ENCODE results near the gene NPBWR2.
A peak's percentile ranks its signal among the peaks of the same experiment; 100 is the strongest.
"Not testable (repeated sequence)": the region's sequence is repeated elsewhere in the genome, so short reads cannot be mapped to it uniquely, and the experiment has no call there.

Gene NPBWR2

DNA sequence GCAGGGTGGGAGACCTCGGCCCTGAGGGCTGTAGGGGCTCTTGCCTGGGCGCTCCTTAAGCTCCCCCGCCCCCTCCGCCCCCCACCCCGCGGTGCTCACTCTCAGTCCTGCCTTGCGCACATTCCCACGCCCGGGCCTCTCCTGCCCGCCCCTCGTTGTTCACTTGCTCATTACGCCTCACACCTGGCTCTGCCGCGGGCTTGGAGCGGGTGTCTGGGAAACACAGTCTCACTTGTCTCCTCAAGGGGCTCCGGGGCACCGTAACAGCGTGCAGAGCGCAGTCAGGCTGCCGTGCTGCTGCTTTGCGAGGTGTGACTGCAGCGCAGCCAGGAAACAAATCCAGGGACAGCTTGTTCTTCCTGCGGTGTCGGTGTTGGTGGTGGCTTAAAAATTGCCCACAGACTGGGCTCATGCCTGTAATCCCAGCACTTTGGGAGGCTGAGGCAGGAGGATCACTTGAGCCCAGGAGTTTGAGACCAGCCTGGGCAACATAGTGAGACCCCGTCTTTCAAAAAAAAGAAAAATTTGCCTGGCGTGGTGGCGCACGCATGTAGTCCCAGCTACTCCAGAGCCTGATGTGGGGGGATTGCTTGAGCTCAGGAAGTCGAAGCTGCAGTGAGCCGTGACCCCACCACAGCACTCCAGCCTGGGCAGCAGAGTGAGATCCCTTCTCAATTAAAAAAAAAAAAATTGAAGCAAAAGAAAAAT is 4.6 kb downstream of the NPBWR2 start:
- DNase-seq, result peak; percentile 76

DNA sequence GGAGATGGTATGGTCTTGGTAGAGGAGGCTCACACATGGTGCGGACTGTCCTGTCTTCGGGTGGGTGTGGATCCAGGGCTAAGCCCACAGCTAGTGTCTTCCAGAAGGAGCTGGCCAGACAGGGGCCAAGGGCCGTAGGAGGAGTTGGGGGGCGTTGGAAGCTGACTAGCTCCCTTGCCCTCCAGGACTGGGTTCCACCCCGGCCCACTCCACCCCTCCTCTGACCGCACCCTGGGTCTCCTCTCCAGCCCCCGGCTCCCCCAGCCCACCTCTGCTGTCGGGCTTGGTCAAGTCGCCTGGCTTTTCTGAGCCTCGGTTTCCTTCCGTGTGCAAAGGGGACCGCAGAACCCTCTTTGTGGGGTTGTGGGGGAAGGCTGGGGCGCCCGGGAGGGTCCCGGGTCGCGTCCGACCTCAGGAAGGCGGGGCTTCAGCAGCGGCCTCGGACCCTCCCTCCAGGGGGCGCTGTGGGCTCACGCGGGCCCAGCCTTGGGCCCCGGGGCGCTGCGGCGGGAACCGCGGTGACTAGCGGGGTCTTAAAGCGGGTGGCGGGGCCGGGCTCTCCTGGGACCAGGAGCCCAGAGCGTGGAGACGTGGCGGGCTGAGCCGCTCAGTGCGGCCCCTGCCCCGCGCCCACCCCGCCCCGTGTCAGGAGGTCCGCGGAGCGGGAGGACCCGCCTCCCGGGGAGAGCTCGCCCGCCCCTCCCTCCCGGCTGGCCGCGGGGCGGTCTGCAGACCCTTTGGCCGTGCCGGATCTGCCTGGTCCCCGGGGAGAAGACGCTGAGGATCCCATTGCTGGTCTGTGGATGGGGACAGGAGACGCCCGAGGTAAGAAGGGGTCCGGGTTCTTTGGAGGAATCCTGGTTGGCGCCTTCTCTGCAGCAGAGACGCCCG is 5.4 kb downstream of the NPBWR2 start:
- DNase-seq, result peak; percentile 69

DNA sequence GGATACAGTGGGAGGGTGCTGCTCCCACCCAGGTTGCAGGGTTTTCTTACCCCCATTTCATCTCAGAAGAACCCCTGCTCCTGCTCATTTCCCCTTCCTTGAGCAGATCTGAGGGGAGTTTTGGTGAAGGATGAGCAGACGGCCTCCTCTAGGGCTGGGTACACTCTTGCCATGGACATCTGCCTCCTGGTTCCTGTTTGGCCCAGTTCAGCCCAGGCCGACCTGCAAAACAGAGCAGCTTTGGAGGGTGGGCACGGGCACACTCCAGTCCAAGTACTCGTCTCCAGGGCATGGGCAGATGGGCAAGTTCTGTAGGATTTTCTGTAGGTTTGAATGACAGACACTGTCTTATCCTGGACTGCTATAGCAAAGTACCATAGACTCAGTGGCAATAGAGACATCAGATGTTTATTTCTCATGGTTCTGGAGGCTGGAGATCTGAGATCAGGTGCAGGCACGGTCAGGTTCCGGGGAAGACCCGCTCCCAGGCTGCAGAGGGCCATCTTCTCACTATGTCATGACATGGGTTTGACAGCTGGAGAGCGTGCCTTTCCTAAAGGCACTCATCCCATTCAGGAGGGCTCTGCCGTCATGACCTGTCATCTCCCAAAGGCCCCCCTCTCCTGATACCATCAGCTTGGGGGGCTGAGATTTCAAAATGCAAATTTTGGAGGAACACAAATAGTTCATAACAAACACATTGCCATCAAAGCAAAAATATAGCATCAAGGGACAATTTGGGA is 6.2 kb downstream of the NPBWR2 start:
- no peak for DNase-seq

DNA sequence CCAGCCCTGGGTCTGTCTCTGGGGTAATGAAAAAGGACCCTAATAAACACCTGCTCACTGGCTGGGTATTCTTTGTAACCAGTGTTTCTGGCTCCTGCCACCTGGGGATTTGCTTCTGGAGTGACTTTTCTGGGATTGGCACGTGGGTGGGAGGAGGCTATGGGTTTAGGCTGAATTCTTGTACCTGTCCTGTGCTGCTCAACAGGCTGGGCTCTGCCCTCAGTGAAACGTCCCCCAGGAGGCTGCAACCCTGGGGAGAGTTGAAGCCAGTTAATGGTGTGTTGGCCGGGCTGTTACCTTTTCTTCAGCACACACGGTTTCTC is 6.8 kb downstream of the NPBWR2 start:
- DNase-seq, result no peak

DNA sequence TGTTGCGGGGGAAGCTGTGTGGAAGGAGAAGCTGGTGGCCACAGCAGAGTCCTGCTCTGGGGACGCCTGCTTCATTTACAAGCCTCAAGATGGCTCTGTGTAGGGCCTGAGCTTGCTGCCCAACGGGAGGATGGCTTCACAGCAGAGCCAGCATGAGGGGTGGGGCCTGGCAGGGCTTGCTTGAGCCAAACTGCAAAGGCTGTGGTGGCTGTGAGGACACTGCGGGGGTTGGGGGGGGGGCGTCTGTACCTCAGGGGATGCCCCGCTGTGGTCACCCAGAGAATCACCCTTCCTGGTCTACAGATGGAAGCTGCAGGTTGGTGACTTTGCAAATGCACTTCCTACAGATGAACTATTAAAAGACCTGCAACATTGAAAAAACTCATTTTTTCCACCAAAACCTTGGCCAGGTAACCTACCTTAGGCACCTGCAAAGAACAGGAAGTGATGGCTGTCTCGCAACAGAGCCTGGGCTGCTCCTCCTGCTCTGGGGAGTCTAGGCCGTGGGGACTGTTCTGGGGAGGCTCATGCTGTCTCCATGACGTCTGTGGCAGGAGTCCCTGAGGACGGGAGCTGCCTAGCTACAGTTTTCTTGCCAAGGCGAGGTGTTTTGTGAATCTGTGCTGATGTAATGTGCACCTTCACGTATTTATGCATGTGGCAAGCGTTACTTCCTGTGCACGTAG is 7.3 kb downstream of the NPBWR2 start:
- peak; percentile 66 for DNase-seq

DNA sequence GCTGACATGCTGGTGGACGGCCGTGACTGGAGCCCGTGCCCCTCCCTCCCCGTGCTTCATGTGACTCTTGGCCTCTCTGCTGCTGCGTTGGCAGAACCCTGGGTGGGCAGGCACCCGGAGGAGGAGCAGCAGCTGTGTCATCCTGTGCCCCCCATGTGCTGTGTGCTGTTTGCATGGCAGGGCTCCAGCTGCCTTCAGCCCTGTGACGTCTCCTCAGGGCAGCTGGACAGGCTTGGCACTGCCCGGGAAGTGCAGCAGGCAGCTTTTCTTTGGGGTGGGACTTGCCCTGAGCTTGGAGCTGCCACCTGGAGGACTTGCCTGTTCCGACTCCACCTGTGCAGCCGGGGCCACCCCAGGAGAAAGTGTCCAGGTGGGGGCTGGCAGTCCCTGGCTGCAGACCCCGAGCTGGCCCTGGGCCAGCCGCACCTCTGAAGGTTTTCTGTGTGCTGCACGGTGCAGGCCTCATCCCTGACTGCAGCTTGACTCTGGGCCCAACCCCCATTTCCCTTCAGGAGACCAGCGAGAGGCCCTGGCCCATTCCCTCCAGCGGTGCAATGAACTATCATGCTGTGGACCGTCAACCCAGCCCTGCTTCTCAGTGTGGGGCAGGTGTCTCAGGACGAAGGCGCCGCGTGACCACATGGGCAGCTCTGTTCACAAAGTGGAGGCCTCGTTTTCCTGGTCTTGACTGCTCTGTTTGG is 8.1 kb downstream of the NPBWR2 start:
- peak; percentile 63 for DNase-seq

DNA sequence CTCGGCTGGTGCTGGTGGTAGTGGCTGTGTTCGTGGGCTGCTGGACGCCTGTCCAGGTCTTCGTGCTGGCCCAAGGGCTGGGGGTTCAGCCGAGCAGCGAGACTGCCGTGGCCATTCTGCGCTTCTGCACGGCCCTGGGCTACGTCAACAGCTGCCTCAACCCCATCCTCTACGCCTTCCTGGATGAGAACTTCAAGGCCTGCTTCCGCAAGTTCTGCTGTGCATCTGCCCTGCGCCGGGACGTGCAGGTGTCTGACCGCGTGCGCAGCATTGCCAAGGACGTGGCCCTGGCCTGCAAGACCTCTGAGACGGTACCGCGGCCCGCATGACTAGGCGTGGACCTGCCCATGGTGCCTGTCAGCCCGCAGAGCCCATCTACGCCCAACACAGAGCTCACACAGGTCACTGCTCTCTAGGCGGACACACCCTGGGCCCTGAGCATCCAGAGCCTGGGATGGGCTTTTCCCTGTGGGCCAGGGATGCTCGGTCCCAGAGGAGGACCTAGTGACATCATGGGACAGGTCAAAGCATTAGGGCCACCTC is 8.8 kb downstream of the NPBWR2 start:
- DNase-seq, result no peak

DNA sequence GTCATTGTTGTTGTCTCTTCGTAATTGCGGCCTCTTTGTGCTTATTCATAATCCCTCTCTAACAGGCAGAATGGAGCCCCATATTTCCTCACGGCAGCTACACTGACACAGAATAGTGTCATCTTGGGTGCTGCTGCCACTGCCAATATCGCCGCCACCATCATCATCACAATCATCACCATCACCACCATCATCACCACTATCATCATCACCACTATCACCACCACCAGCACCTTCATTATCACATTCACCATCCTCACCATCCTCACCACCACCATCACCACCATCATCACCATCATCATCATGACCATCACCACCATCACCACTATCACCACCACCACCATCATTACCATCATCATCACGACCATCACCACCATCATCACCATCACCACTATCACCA is 10.8 kb downstream of the NPBWR2 start:
- no peak for DNase-seq

DNA sequence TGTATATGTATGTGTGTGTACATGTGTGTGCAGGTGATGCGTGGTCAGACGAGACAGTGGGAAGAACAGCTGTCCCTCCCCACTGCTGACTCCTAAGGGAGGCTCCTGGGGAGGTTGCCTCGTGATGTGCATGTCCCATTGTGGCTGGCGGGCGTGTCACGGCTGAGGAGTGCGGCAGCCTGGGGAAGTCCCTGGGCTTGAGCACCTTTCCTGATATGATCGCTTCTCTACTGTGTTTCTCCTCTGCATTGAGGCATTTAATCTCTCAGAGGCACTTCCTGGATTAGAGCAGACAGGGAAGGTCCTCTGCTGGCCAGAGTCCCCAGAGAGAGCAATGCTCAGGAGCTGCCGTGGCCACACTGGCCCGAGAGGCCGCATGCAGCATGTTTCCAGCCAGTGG is 11.4 kb downstream of the NPBWR2 start:
- no peak for DNase-seq

DNA sequence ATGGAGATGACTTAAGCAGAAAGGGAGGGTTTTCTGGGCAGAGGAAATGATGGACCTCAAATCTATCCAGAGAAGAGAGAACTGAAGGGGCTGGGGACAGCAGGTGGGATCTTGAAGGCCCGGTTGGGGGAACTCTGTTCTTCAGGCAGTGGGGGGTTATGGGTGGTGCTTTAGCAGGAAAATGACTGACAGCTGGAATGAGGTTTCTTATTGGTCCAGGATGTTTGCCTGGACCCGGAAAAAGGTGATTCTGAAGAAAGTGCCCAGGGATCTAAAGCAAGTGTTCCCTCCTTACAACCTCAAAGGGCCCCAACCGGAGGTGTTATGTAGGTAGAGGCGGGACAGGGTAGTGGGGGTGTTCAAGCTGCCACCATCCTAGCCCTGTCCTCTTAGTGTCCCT is 11.9 kb downstream of the NPBWR2 start:
- DNase-seq, result no peak

DNA sequence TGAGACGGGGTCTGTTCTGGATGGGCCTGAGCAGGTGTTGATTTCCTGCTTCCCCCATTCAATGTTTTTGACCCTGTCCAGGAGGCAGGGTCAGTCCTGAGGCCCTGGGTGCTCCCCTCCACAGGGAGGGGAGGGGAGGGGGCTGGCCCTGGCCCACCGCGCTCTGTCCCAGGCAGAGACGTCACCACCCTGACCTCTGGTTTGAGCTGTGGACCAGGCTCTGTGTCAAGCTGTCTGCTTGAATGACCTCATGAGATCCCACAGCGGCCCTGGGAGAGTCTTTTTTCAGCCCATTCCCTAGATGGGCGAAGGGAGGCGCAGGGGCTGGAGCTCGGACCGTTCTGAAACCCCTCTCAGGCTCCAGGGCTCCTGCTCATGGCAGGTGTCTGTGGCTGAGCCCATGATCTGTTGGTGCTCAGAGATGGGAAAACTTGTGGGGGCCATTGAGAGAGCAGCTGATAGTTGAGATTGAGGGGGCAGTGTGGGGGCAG is 14.3 kb downstream of the NPBWR2 start:
- DNase-seq, result peak; percentile 7

DNA sequence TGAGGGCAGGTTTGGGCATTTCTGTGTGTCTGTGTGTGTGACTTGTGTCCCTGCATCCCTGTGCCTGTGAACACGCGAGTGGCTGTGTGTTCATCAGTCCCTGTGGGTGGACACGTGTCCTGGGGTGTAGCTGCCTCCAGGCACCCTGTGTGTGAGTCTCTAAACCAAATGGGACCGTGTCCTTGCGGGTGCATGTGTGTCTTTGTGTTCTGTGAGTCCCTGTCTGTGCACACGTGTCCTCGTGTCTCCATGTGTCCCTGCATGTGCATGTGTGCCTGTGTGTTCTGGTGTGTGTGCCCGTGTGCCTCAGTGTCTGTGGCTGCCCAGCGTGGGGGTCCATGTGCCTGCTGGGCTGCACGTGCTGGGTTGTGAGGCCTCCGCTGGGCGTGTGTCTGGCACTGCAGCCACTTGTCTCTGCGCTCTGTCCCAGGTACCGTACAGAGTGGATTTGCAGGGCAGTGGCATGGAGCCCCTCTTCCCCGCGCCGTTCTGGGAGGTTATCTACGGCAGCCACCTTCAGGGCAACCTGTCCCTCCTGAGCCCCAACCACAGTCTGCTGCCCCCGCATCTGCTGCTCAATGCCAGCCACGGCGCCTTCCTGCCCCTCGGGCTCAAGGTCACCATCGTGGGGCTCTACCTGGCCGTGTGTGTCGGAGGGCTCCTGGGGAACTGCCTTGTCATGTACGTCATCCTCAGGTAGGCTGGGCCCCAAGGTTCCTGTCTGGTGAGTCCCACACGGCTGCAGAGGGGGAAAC is 14.9 kb downstream of the NPBWR2 start:
- DNase-seq, result no peak

DNA sequence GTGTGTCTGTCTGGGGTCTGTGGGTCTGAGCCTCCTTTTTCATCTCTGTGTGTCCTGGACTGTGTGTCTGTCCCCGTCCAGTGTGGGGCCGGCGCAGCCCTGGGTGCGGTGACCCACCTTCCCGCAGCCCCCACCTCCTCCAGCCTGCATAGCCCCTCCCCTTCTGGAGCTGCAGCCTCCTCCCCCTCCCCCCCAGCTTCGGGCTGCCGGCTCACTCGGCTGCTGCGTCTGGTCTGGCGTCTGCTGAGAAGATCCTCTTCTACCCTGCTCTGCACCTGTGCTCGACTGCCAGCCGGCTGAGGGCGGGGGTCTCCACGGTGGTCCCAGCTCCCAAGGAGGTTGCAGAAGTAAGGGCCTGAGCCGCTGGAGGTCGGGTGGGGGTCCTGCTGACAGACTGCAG is 15.6 kb downstream of the NPBWR2 start:
- DNase-seq, result peak; percentile 34

DNA sequence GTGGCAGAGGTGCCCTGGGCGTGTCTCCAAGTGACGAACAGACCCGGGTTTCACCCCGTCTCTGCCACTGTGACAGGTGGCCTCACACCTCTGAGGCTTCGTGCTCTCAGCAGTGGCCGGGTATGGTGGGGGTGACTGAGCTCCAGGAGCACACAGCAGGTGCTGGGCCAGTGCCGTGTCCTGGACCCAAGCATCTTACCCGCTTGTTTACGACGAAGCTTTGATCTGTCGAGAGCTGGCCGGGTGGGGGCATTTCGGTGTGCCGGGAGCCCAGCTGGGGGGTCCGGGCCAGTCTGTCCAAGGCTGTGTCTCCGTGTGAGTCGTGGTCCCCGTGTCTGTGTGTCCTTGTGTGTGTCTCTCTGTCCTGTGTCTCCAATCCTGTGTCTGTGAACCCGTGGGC is 16.0 kb downstream of the NPBWR2 start:
- DNase-seq, result no peak

DNA sequence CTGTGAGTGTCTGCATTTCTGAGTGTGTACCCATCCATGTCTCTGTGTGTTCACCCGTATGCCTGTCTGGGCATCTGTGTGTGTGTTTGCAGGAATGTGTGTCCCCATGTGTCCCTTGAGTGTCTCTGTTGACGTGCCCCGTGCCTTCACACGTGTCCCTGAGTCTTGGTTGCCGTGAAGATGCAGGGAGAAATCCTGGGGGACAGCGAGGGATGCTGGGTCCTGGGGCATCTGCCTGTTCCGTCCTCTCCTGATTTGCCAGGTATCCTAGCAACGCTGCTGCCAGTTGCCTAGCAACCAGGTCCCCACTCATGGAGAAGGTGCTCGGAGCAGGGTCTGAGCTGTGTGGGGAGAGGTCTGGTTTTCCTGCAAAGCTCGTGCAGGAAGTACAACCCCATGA is 17.2 kb downstream of the NPBWR2 start:
- peak; percentile 38 for DNase-seq

DNA sequence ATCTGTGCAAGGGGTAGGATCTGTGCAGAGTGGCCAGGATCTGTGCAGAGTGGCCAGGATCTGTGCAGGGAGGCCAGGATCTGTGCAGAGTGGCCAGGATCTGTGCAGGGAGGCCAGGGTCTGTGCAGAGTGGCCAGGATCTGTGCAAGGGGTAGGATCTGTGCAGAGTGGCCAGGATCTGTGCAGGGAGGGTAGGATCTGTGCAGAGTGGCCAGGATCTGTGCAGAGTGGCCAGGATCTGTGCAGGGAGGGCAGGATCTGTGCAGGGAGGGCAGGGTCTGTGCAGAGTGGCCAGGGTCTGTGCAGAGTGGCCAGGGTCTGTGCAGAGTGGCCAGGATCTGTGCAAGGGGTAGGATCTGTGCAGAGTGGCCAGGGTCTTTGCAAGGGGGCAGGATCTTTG is 18.8 kb downstream of the NPBWR2 start:
- DNase-seq, result not testable (repeated sequence)

DNA sequence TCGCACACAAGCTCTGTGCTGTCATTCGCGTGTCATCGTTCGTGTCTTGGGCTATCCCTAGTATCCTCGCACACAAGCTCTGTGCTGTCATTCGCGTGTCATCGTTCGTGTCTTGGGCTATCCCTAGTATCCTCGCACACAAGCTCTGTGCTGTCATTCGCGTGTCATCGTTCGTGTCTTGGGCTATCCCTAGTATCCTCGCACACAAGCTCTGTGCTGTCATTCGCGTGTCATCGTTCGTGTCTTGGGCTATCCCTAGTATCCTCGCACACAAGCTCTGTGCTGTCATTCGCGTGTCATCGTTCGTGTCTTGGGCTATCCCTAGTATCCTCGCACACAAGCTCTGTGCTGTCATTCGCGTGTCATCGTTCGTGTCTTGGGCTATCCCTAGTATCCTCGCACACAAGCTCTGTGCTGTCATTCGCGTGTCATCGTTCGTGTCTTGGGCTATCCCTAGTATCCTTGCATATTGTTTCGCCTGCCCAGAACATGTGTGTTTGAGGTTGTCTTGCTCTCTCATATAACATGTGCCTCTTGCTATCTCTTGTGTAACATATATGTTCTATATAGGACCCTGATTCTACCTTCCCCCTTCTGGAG is 20.0 kb downstream of the NPBWR2 start:
- not testable (repeated sequence) for DNase-seq

DNA sequence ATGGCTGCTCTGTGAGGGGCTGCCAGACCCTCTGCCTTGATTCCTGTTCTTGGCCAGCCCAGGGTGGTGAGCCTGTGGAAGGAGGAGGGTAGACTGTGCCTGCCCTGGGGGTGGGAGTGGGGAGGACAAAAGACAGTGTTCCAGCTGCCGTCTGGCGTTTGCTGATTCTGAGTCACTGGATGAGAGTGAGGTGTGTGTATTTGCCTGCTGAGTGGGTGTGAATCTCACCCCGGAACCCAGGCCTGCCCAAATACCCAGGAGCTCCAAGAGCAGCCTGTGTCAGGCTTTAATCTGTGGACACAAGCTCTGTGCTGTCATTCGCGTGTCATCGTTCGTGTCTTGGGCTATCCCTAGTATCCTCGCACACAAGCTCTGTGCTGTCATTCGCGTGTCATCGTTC is 20.6 kb downstream of the NPBWR2 start:
- peak; percentile 27 for DNase-seq

DNA sequence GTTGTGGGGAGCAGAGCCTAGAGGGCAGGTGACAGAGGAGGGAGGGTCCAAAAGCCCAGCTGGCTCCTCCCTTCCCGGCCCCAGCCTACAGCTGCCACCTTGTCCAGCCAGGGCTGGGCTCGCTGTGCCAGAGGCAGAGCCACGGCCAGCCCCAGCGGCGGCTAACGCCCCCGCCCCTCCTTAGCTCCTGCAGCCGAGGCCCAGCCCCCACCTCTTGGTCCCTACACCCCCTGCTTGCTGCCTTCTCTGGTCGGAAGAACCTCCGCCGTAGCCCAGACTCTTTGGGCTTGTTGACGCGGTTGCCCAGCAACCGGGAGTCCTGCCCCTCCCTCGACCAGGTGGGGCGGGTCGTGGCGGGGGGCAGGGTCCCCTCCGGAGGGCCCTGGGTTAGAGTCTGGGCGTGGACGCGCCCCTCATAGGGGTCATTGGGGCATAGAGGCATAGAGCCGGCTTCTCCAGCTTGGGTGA is 22.6 kb downstream of the NPBWR2 start:
- DNase-seq, result peak; percentile 53

DNA sequence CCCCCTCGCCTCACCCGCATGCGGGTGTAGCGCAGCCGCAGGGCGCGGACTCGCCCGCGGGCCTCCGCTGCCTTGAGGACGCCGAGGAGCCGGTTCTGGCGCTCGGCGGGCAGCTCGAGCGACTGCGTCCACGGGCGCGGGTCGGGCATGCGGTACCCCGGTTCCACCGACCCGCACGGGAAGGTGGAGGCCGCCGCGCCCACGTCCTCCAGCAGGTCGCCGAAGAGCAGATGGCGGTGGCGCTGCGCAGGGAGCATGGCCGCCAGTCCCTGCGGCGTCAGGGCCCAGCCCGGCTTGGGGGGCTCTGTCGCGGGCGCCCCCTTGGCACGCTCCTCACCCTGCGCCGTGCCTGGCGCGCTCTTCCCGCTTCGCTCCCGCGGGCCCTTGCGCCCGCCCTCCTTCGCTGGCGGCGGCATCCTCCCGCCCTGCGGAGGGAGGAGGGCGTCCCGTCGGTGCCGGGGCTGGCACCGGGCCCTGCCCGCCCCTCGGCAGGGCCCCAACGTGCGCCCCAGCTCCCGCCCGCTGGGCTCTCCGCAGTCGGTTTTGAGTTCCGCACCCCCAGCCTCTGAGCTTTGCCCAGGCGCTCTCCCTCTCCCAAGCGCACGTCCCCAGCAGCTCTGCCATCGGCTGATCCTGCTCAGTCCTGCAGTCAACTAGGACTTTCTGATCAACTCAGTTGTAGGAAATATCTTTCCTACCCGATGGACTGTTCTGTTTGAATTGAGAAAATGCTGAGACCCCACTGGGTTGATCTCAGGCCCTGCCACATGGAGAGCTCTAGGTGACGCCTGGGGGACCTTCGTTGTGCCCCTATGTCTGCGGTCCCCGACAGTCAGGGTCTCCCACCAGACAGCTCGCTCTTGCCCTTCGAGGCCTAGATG is 23.3 kb downstream of the NPBWR2 start, which contains the start of gene LKAAEAR1:
LKAAEAR1 (minus strand) TSS at position 595 of the 881 bp plus-strand sequence; CDS start at position 416, 179 bp downstream.
- DNase-seq, result peak; percentile 59
